GM18508 (cell line): ENCODE results near the gene NMT1.
"Not testable (repeated sequence)": the region's sequence is repeated elsewhere in the genome, so short reads cannot be mapped to it uniquely, and the experiment has no call there.

Source experiments
- ATAC-seq: cut with Tn5 transposase; IDR thresholded peaks from one replicate; pipeline ENCODE4 v1.9.1; 2021; ENCODE audit warnings: moderate number of reproducible peaks; ENCODE audit not compliant: insufficient read depth, unreplicated experiment

Gene NMT1

GRCh38 chr17:45035848-45036247, 25.3 kb upstream of the NMT1 start:
- no peak for ATAC-seq

- no peak for ATAC-seq
Measured at GRCh38 chr17:45036691-45037090, 24.4 kb upstream of the NMT1 start.

GRCh38 chr17:45038728-45039634, 22.1 kb upstream of the NMT1 start:
- ATAC-seq: no peak

- ATAC-seq: no peak
Measured at GRCh38 chr17:45040459-45040858, 20.7 kb upstream of the NMT1 start.

- ATAC-seq: no peak
Measured at GRCh38 chr17:45042346-45043120, 18.6 kb upstream of the NMT1 start.

- ATAC-seq: no peak
Measured at GRCh38 chr17:45043813-45044540, 17.1 kb upstream of the NMT1 start.

- no peak for ATAC-seq
Measured at GRCh38 chr17:45046537-45047125, 14.5 kb upstream of the NMT1 start.

- ATAC-seq: no peak
Measured at GRCh38 chr17:45048795-45049563, 12.1 kb upstream of the NMT1 start.

GRCh38 chr17:45050481-45051059, 10.5 kb upstream of the NMT1 start:
- no peak for ATAC-seq

GRCh38 chr17:45051060-45051719, 9.9 kb upstream of the NMT1 start, which contains the start of gene DCAKD:
Gene DCAKD, minus strand, starts transcription at chr17:45051632. Its CDS starts 16,747 bp downstream, at chr17:45034885.
- no peak for ATAC-seq

GRCh38 chr17:45051720-45052051, 9.4 kb upstream of the NMT1 start:
- ATAC-seq: not testable (repeated sequence)

GRCh38 chr17:45052052-45052772, 8.9 kb upstream of the NMT1 start:
- ATAC-seq: no peak

- ATAC-seq: no peak
Measured at GRCh38 chr17:45060382-45060796, 728 bp upstream of the NMT1 start.

- ATAC-seq: no peak
Measured at GRCh38 chr17:45061606-45062205, 589 bp downstream of the NMT1 start.

- ATAC-seq: no peak
Measured at GRCh38 chr17:45063198-45063597, 2.1 kb downstream of the NMT1 start.

GRCh38 chr17:45067637-45068036, 6.5 kb downstream of the NMT1 start:
- no peak for ATAC-seq

- no peak for ATAC-seq
Measured at GRCh38 chr17:45070001-45070400, 8.9 kb downstream of the NMT1 start.

- ATAC-seq: no peak
Measured at GRCh38 chr17:45070809-45071208, 9.7 kb downstream of the NMT1 start.
